ENCODE measurements around the gene RPS6KB2.

Gene RPS6KB2

GRCh38 chr11:67440229-67441097, 12.2 kb downstream of the RPS6KB2 start:
- Mint-ChIP-seq H3K27me3 (no peaks in the 10 kb centered on the region), H3K9me3 (no peaks in the 10 kb centered on the region), H3K4me3 (peak overlapping the region; percentile 98 to 99), H3K4me1 (ENCODE audit: low read depth in 2 of 2) (peaks cover 63 to 68% of the 10 kb centered on the region in 2 donors), H3K36me3 (ENCODE audit: insufficient read depth) (peaks cover 62% of the 10 kb centered on the region), H3K27ac (peak overlapping the region; percentile 94 to 97)
- no peak for DNase-seq
- no peak for ATAC-seq (replicated peaks)

GRCh38 chr11:67441098-67441563, 12.8 kb downstream of the RPS6KB2 start:
- Mint-ChIP-seq H3K27ac (peak overlapping the region; percentile 94 to 97), H3K9me3 (no peaks in the 10 kb centered on the region), H3K27me3 (no peaks in the 10 kb centered on the region), H3K4me1 (ENCODE audit: low read depth in 2 of 2) (peaks cover 69% of the 10 kb centered on the region in 2 donors), H3K36me3 (ENCODE audit: insufficient read depth) (peaks cover 62% of the 10 kb centered on the region), H3K4me3 (peak overlapping the region in 1 of 2 donors; percentile 99)
- DNase-seq (no peak), ATAC-seq (replicated peaks) (no peak)

DNA sequence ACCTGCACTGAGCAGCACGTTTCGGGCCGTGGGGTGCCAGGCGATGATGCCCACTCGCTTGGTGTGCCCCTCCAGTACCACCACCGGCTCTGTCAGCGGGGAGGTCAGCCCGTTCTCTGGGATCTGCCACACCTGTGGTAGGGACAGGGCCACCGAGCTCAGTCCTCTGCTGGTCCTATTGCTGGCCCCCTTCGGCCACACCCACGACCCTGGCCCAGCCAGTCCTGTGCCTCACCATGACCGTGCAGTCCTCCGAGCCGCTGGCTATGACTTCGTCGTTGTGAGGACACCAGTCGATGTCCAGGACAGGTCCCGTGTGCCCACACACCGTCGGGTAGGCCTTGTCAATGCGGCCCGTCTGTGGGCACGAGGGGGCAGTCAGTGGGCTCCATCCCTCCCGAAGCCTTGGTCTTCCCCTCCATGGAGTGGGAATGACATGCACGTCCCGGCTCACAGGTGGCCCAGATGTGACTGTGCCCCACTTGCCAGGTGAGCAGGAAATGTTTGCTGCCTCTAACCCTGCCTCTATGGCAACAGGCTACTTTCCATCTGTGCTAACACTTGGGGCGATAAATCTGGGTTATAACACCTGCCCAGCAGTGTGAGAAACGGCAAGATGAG, 13.5 kb downstream of the RPS6KB2 start:
- ATAC-seq (replicated peaks), result peak; percentile 18
- Mint-ChIP-seq H3K36me3 (ENCODE audit: insufficient read depth) (peaks cover 59% of the 10 kb centered on the region), H3K4me1 (ENCODE audit: low read depth in 2 of 2) (peaks cover 69 to 70% of the 10 kb centered on the region in 2 donors), H3K9me3 (no peaks in the 10 kb centered on the region), H3K27me3 (no peaks in the 10 kb centered on the region), H3K4me3 (peak overlapping the region; percentile 76 to 79), H3K27ac (peak overlapping the region; percentile 94 to 97)
- DNase-seq, result peak in 1 of 3 experiments; percentile 30

DNA sequence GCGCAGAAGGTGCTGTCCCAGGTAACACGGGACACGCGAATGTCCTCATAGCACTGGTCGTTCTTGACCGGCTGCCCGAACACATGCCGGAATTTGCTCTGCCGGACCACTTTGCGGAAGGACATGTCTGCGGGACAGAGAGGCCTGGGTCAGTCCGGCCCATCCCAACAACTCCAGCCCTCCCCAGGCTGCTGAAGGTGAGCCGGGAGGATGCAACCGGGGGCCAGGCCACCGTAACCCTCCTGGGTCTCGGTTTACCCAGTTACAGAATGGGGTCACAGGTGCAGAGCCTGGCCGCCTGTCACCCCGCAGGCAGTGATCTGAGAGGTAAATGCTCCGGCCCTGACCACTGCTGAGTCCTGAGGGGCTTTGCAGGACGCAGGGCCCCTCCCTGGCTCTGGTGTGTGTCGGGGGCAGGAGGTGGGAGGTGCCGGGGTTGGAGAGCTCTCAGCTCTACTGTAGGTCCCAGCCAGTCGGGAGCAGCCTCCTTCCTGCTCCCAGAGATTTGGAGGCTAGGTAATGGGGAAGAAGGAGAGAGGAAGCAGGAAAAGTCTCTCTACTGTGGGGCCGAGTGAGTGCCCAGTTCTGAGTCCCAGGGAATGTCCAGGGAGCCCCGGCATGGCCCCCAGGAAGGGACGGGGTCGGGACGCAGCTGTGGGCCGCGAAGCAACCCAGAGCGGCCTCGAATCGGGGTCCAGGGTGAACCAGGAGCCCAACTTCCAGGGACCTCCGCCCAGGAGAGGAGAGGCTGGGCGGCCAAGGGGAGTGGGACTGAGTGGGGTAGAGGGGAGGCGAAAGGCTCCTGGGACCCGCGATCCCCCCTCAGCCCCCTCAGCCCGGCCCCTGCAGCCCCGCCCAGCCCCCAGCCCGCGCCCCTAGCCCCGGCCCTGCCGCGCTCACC, 14.5 kb downstream of the RPS6KB2 start:
- H3K36me3 Mint-ChIP-seq (ENCODE audit: insufficient read depth), result peaks cover 50% of the 10 kb centered on the region
- DNase-seq (no peak), ATAC-seq (replicated peaks) (no peak)
- no peaks in the 10 kb centered on the region for H3K9me3 Mint-ChIP-seq
- H3K27ac Mint-ChIP-seq, result peak overlapping the region; percentile 92 to 97
- H3K27me3 Mint-ChIP-seq, result no peaks in the 10 kb centered on the region
- H3K4me3 Mint-ChIP-seq, result peak overlapping the region; percentile 76 to 79
- peaks cover 71 to 73% of the 10 kb centered on the region in 2 donors for H3K4me1 Mint-ChIP-seq (ENCODE audit: low read depth in 2 of 2)

GRCh38 chr11:67445515-67445914, 17.2 kb downstream of the RPS6KB2 start:
- H3K27ac Mint-ChIP-seq, result peak overlapping the region; percentile 97 to 99
- H3K4me1 Mint-ChIP-seq (ENCODE audit: low read depth in 2 of 2), result peaks cover 63 to 64% of the 10 kb centered on the region in 2 donors
- peak overlapping the region; percentile 79 to 85 for H3K4me3 Mint-ChIP-seq
- no peak for DNase-seq
- no peak for ATAC-seq (replicated peaks)
- H3K27me3 Mint-ChIP-seq, result no peaks in the 10 kb centered on the region
- no peaks in the 10 kb centered on the region for H3K9me3 Mint-ChIP-seq
- peaks cover 36% of the 10 kb centered on the region for H3K36me3 Mint-ChIP-seq (ENCODE audit: insufficient read depth)

DNA sequence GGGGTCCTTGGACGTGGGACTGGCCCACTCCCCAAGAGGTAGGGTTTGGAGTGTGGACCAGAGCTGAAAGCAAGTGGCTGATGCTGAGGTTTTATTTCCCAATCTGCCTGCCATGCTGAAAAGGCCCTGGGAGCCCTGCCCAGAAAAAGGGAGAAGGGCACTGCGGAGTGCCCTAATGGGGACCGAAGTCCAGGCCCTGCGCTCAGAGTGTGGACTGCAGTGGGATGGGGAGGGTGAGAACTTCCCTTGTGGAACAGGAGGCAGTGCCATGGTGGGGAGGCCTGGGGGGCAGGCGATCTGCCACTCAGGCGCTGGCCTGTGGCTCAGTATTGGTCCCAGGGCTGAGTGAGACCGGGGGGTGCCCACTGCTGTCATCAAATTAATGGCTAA, 19.9 kb downstream of the RPS6KB2 start:
- Mint-ChIP-seq H3K27ac (peak overlapping the region in 1 of 2 donors; percentile 99), H3K9me3 (no peaks in the 10 kb centered on the region), H3K36me3 (ENCODE audit: insufficient read depth) (peaks cover 25% of the 10 kb centered on the region), H3K27me3 (no peaks in the 10 kb centered on the region), H3K4me1 (ENCODE audit: low read depth in 2 of 2) (peaks cover 44 to 52% of the 10 kb centered on the region in 2 donors), H3K4me3 (no peak overlapping the region)
- no peak for DNase-seq
- no peak for ATAC-seq (replicated peaks)

DNA sequence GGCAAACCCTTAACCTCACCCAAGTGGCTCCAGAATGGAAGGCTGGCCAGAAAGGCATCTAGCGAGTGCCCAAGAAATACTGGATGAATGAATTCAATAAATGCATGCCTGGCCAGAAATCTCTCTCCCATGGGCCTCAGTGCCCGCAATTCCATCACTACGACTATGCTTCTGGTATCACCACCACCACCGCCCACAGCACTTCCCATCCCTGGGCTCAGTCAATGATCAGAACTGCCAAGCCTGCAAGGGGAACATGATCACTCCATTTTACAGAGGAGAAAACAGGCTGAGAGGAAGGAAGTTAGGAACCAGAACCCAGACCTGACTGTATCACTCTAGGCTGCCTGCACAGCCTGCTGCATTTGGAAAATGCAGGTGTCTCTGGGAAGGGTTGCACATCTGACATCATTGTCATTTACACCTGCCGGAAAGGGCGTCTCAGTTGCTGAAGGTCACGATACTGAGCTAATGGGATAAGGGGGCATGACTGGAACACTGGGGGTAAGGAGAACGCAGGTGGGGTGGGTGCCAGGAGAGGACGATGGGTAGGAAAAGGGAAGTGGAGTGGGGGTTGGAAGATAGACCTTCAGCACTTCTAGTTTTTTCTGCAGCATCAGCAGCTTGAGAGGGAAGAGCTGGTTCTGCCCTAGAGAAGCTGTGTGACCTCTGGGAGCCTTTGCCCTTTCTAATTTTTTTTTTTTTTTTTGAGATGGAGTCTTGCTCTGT, 21.0 kb downstream of the RPS6KB2 start:
- H3K4me1 Mint-ChIP-seq (ENCODE audit: low read depth in 2 of 2), result peaks cover 40 to 45% of the 10 kb centered on the region in 2 donors

GRCh38 chr11:67450796-67451657, 22.7 kb downstream of the RPS6KB2 start:
- DNase-seq (no peak), ATAC-seq (replicated peaks) (no peak)
- Mint-ChIP-seq H3K36me3 (ENCODE audit: insufficient read depth) (peaks cover 8% of the 10 kb centered on the region), H3K9me3 (no peaks in the 10 kb centered on the region), H3K4me1 (ENCODE audit: low read depth in 2 of 2) (peaks cover 26 to 28% of the 10 kb centered on the region in 2 donors), H3K4me3 (no peak overlapping the region), H3K27ac (peak overlapping the region in 1 of 2 donors; percentile 46), H3K27me3 (no peaks in the 10 kb centered on the region)

More for the DNA sequence above, 21.0 kb downstream of the RPS6KB2 start:
- Mint-ChIP-seq H3K4me3 (peak overlapping the region in 1 of 2 donors; percentile 17), H3K9me3 (no peaks in the 10 kb centered on the region), H3K27ac (peak overlapping the region; percentile 33 to 79), H3K36me3 (ENCODE audit: insufficient read depth) (peaks cover 18% of the 10 kb centered on the region), H3K27me3 (no peaks in the 10 kb centered on the region)
- ATAC-seq (replicated peaks) (no peak), DNase-seq (no peak)

DNA sequence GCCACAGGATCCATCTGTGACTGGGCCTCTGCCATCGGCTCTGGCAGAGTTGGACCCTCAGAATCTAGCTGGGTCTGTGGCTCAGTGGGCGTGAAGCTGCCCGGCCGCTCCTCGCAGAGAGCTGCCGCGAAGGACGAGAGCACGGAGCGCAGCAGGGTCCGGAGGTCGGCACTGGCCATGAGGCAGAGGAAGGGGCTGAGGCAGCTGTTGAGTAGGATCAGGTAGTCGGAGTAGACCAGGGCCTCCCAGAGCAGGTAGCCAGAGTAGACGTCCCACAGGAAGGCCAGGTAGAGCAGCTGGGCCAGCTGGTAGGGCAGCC, 23.3 kb downstream of the RPS6KB2 start:
- Mint-ChIP-seq H3K4me3 (no peak overlapping the region), H3K27ac (peak overlapping the region in 1 of 2 donors; percentile 46), H3K27me3 (no peaks in the 10 kb centered on the region), H3K36me3 (ENCODE audit: insufficient read depth) (peaks cover 2% of the 10 kb centered on the region), H3K4me1 (ENCODE audit: low read depth in 2 of 2) (peaks cover 22% of the 10 kb centered on the region in 2 donors), H3K9me3 (no peaks in the 10 kb centered on the region)
- no peak for DNase-seq
- ATAC-seq (replicated peaks), result no peak

DNA sequence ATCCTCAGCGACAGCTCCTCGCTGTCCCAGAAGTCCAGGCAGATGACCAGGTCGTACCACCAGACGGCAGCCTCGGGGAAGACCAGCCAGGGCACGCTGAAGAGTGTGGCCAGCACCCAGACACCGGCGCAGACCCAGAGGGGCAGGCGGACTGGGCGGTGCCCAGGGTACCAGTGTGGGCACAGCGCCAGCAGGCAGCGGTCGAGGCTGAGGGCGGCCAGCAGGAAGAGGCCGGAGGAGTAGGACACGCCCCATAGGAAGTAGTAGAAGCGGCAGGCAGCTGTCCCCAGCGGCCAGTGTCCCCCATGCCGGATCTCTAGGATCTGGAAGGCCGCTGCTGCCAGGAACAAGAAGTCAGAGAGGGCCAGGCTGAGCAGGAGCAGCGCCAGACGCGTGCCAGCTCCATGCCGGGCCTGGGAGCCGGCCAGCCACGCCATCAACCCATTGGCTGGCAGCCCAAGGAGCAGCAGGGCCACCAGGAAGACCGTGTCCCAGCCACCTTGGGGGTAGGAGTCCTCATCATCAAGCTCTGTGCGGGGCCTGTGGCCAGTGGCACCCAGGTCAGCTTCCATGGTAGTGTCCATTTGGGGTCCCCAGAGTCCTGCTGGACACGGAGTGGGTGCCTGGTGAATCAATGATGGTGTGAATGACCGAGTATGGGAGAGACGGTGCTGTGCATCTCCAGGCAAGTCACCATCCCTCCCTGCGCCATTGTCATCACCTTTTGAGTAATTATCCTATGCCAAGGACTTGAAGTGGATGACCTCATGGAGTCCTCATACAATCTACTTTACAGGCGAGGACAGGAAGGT, 24.1 kb downstream of the RPS6KB2 start, which contains the start of gene GPR152:
Gene GPR152 (minus strand): TSS at position 589 of the 812 bp plus-strand sequence. CDS start 5 bp downstream, at position 584.
- H3K36me3 Mint-ChIP-seq (ENCODE audit: insufficient read depth), result peaks cover 2% of the 10 kb centered on the region
- H3K27ac Mint-ChIP-seq, result peak within 1 kb of the TSS in 1 of 2 donors; percentile 46
- DNase-seq, result no peak
- no peaks in the 10 kb centered on the region for H3K27me3 Mint-ChIP-seq
- no peak for ATAC-seq (replicated peaks)
- no peaks in the 10 kb centered on the region for H3K9me3 Mint-ChIP-seq
- H3K4me1 Mint-ChIP-seq (ENCODE audit: low read depth in 2 of 2), result peaks cover 18 to 21% of the 10 kb centered on the region in 2 donors
- no peak within 1 kb of the TSS for H3K4me3 Mint-ChIP-seq
